GM23338 (cell line): ENCODE data around the gene UBASH3A. TPM values are rescaled to one million over a fixed set of nuclear protein-coding genes. Genes with fewer than 3 reads are reported as not detected.

Experiments
- ATAC-seq: fragments of 200-7000 bp; cut with Tn5 transposase; 3 replicates; pipeline ENCODE4 v1.9.1; 2020
- DNase-seq: peaks from one replicate; pipeline ENCODE4 v3.0.0-alpha.2; 2015; ENCODE audit warnings: low spot score
- H2AFZ ChIP-seq: fragments of 200-600 bp; sonication (generic); 2 replicates; pipeline ENCODE4 v1.8.0; 2016; ENCODE audit warnings: antibody characterized with exemption, mild to moderate bottlenecking, moderate library complexity
- H3F3A ChIP-seq: fragments of 200-600 bp; sonication (generic); replicated peaks from 2 replicates; pipeline ENCODE4 v1.8.0; 2017; ENCODE audit warnings: antibody characterized with exemption, mixed run types, low read depth
- H3K27ac ChIP-seq: fragments of 200-600 bp; sonication (generic); 2 replicates; pipeline ENCODE4 v1.6.1; 2016; ENCODE audit warnings: low read depth
- H3K27me3 ChIP-seq: fragments of 200-600 bp; sonication (generic); 2 replicates; pipeline ENCODE4 v1.8.0; 2016; ENCODE audit warnings: mild to moderate bottlenecking, mixed run types, moderate library complexity; ENCODE audit not compliant: insufficient read depth
- H3K36me3 ChIP-seq: fragments of 200-600 bp; sonication (generic); 2 replicates; pipeline ENCODE4 v1.8.0; 2016; ENCODE audit warnings: mild to moderate bottlenecking; ENCODE audit not compliant: insufficient read depth
- H3K4me1 ChIP-seq: fragments of 200-600 bp; sonication (generic); 2 replicates; pipeline ENCODE4 v1.8.0; 2016; ENCODE audit warnings: mild to moderate bottlenecking, moderate library complexity; ENCODE audit not compliant: insufficient read depth
- H3K4me2 ChIP-seq: fragments of 200-600 bp; sonication (generic); 2 replicates; pipeline ENCODE4 v1.7.1; 2017; ENCODE audit warnings: mixed run types
- H3K4me3 ChIP-seq: fragments of 200-600 bp; sonication (generic); 2 replicates; pipeline ENCODE4 v1.6.1; 2016; ENCODE audit warnings: mixed run types
- H3K79me2 ChIP-seq: fragments of 200-600 bp; sonication (generic); replicated peaks from 2 replicates; pipeline ENCODE4 v1.8.0; 2017; ENCODE audit warnings: mild to moderate bottlenecking; ENCODE audit not compliant: insufficient read depth
- H3K9me2 ChIP-seq: fragments of 200-600 bp; sonication (generic); 2 replicates; pipeline ENCODE4 v1.8.0; 2017; ENCODE audit not compliant: insufficient read depth
- H4K20me1 ChIP-seq: fragments of 200-600 bp; sonication (generic); replicated peaks from 2 replicates; pipeline ENCODE4 v1.8.0; 2017; ENCODE audit warnings: mild to moderate bottlenecking; ENCODE audit not compliant: insufficient read depth
- H3K27ac Mint-ChIP-seq: 2 replicates; pipeline ENCODE4 v1.8.0; 2020; ENCODE audit warnings: inconsistent platforms, mild to moderate bottlenecking, moderate library complexity, mixed read lengths
- H3K27me3 Mint-ChIP-seq: 3 replicates; pipeline ENCODE4 v1.8.0; 2022; ENCODE audit warnings: low read depth, mild to moderate bottlenecking, moderate library complexity, mixed read lengths, inconsistent platforms; ENCODE audit not compliant: insufficient read depth, poor library complexity
- H3K36me3 Mint-ChIP-seq: 3 replicates; pipeline ENCODE4 v1.8.0; 2021; ENCODE audit warnings: low read depth, mild to moderate bottlenecking, inconsistent platforms, moderate library complexity, mixed read lengths
- H3K4me1 Mint-ChIP-seq: 3 replicates; pipeline ENCODE4 v1.8.0; 2020; ENCODE audit warnings: mild to moderate bottlenecking, inconsistent platforms, mixed read lengths
- H3K4me3 Mint-ChIP-seq: 3 replicates; pipeline ENCODE4 v1.8.0; 2021; ENCODE audit warnings: moderate library complexity, mild to moderate bottlenecking, inconsistent platforms, mixed read lengths
- H3K9me3 Mint-ChIP-seq: 3 replicates; pipeline ENCODE4 v1.8.0; 2020; ENCODE audit warnings: moderate library complexity, mild to moderate bottlenecking, inconsistent platforms, mixed read lengths
- CREB1 ChIP-seq: fragments of 250-450 bp; sonication (Bioruptor Pico); IDR thresholded peaks from 2 replicates; pipeline ENCODE4 v1.5.0; 2020; ENCODE audit warnings: low read depth, mild to moderate bottlenecking, moderate library complexity
- EZH2 ChIP-seq: fragments of 200-600 bp; sonication (generic); IDR thresholded peaks from one replicate; pipeline ENCODE4 v1.8.0; 2017; ENCODE audit warnings: antibody characterized with exemption, mild to moderate bottlenecking, low read depth; ENCODE audit not compliant: unreplicated experiment
- EZH2phosphoT487 ChIP-seq: fragments of 200-600 bp; sonication (generic); IDR thresholded peaks from one replicate; pipeline ENCODE4 v1.8.1; 2018; ENCODE audit warnings: antibody characterized with exemption; ENCODE audit not compliant: unreplicated experiment
- JUNB ChIP-seq: IDR thresholded peaks from one replicate; pipeline ENCODE4 v1.6.1; 2016; ENCODE audit warnings: antibody characterized with exemption; ENCODE audit not compliant: unreplicated experiment
- NANOG ChIP-seq: IDR thresholded peaks from 2 replicates; pipeline ENCODE4 v1.6.1; 2016; ENCODE audit warnings: antibody characterized with exemption, borderline replicate concordance
- POLR2AphosphoS5 ChIP-seq: IDR thresholded peaks from 2 replicates; pipeline ENCODE4 v1.6.1; 2016; ENCODE audit warnings: antibody characterized with exemption, low read depth
- STAT1 ChIP-seq: IDR thresholded peaks from one replicate; pipeline ENCODE4 v1.6.1; 2016; ENCODE audit warnings: antibody characterized with exemption; ENCODE audit not compliant: unreplicated experiment
- ZNF114 ChIP-seq: fragments of 250-450 bp; sonication (Bioruptor Pico); IDR thresholded peaks from 2 replicates; pipeline ENCODE4 v1.5.0; 2020; ENCODE audit warnings: mild to moderate bottlenecking, moderate library complexity
- ZNF331 ChIP-seq: fragments of 250-450 bp; sonication (Bioruptor Pico); IDR thresholded peaks from 2 replicates; pipeline ENCODE4 v1.5.0; 2020; ENCODE audit warnings: low read depth, mild to moderate bottlenecking, moderate library complexity
- polyA plus RNA-seq: library from polyadenylated mRNA; unstranded; fragments of >200 nt; fragmentation: Nextera tagmentation; extraction: Ambion mirVana; gene quantifications from 2 replicates; pipeline ENCODE4 v1.2.1, GENCODE V29; 2016
- total RNA-seq: library from RNA; depleted of rRNA; stranded (reverse); fragments of >200 nt; shearing (Covaris generic); gene quantifications from 2 replicates; pipeline ENCODE4 v1.2.3, GENCODE V29; 2014
- TF ChIP-seq, protein P1 (sequence below): fragments of 250-450 bp; sonication (Bioruptor Pico); IDR thresholded peaks from 2 replicates; pipeline ENCODE4 v1.5.0; 2020; ENCODE audit warnings: mild to moderate bottlenecking, moderate library complexity
- TF ChIP-seq, protein P2 (sequence below): IDR thresholded peaks from 2 replicates; pipeline ENCODE4 v1.6.1; 2016; ENCODE audit warnings: antibody characterized with exemption
- TF ChIP-seq, protein P3 (sequence below): IDR thresholded peaks from one replicate; pipeline ENCODE4 v1.6.1; 2018; ENCODE audit warnings: antibody characterized with exemption; ENCODE audit not compliant: unreplicated experiment
- TF ChIP-seq, protein P4 (sequence below), 2 experiments: fragments of 200-600 bp in 1 of 2; sonication (generic) in 1 of 2; conservative IDR thresholded peaks; 2 replicates each; pipeline versions ENCODE4 v1.5.1 to v1.6.1; 2016 to 2017; ENCODE audit warnings: antibody characterized with exemption in 2 of 2, low read depth in 2 of 2, mild to moderate bottlenecking in 2 of 2, moderate library complexity in 1 of 2

The UBASH3A gene
- total and polyA plus RNA-seq, 2 experiments from 2014 or later = not detected

DNA sequence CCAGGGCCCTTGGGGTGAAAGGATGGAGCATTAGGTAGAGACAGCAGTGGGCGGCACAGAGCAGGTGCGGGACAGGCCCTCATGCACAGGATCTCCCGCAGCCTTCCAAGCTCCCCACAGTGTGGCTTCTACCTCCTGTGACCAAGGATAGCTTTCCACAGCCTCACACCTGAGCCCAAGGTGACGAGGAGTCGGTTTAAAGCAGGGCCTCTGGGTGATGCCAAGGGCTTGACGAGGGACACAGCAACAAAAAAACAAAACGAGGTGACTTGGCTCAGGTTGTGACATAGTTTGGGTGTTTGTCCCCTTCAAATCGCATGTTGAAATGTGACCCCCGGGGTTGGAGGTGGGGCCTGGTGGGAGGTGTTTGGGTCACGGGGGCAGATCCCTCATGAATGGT, 77.0 kb downstream of the UBASH3A start:
- DNase-seq (no peak), ATAC-seq (no peak)
- no peak overlapping the region for H2AFZ ChIP-seq
- peaks cover 6% of the 10 kb centered on the region for H3K27me3 Mint-ChIP-seq
- no peak for TF ChIP-seq CREB1 (CRISPR knock-in tag)
- no peak for TF ChIP-seq NANOG
- no peak for TF ChIP-seq JUNB
- TF ChIP-seq STAT1 = no peak
- TF ChIP-seq, protein P1, sequence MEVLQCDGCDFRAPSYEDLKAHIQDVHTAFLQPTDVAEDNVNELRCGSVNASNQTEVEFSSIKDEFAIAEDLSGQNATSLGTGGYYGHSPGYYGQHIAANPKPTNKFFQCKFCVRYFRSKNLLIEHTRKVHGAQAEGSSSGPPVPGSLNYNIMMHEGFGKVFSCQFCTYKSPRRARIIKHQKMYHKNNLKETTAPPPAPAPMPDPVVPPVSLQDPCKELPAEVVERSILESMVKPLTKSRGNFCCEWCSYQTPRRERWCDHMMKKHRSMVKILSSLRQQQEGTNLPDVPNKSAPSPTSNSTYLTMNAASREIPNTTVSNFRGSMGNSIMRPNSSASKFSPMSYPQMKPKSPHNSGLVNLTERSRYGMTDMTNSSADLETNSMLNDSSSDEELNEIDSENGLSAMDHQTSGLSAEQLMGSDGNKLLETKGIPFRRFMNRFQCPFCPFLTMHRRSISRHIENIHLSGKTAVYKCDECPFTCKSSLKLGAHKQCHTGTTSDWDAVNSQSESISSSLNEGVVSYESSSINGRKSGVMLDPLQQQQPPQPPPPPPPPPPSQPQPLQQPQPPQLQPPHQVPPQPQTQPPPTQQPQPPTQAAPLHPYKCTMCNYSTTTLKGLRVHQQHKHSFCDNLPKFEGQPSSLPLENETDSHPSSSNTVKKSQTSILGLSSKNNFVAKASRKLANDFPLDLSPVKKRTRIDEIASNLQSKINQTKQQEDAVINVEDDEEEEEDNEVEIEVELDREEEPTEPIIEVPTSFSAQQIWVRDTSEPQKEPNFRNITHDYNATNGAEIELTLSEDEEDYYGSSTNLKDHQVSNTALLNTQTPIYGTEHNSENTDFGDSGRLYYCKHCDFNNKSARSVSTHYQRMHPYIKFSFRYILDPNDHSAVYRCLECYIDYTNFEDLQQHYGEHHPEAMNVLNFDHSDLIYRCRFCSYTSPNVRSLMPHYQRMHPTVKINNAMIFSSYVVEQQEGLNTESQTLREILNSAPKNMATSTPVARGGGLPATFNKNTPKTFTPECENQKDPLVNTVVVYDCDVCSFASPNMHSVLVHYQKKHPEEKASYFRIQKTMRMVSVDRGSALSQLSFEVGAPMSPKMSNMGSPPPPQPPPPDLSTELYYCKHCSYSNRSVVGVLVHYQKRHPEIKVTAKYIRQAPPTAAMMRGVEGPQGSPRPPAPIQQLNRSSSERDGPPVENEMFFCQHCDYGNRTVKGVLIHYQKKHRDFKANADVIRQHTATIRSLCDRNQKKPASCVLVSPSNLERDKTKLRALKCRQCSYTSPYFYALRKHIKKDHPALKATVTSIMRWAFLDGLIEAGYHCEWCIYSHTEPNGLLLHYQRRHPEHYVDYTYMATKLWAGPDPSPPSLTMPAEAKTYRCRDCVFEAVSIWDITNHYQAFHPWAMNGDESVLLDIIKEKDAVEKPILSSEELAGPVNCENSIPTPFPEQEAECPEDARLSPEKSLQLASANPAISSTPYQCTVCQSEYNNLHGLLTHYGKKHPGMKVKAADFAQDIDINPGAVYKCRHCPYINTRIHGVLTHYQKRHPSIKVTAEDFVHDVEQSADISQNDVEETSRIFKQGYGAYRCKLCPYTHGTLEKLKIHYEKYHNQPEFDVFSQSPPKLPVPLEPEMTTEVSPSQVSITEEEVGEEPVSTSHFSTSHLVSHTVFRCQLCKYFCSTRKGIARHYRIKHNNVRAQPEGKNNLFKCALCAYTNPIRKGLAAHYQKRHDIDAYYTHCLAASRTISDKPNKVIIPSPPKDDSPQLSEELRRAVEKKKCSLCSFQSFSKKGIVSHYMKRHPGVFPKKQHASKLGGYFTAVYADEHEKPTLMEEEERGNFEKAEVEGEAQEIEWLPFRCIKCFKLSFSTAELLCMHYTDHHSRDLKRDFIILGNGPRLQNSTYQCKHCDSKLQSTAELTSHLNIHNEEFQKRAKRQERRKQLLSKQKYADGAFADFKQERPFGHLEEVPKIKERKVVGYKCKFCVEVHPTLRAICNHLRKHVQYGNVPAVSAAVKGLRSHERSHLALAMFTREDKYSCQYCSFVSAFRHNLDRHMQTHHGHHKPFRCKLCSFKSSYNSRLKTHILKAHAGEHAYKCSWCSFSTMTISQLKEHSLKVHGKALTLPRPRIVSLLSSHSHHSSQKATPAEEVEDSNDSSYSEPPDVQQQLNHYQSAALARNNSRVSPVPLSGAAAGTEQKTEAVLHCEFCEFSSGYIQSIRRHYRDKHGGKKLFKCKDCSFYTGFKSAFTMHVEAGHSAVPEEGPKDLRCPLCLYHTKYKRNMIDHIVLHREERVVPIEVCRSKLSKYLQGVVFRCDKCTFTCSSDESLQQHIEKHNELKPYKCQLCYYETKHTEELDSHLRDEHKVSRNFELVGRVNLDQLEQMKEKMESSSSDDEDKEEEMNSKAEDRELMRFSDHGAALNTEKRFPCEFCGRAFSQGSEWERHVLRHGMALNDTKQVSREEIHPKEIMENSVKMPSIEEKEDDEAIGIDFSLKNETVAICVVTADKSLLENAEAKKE (CRISPR knock-in tag) = no peak
- TF ChIP-seq EZH2 = no peak
- TF ChIP-seq, protein P2, sequence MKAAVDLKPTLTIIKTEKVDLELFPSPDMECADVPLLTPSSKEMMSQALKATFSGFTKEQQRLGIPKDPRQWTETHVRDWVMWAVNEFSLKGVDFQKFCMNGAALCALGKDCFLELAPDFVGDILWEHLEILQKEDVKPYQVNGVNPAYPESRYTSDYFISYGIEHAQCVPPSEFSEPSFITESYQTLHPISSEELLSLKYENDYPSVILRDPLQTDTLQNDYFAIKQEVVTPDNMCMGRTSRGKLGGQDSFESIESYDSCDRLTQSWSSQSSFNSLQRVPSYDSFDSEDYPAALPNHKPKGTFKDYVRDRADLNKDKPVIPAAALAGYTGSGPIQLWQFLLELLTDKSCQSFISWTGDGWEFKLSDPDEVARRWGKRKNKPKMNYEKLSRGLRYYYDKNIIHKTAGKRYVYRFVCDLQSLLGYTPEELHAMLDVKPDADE = no peak
- TF ChIP-seq ZNF331 (CRISPR knock-in tag) = no peak
- no peak for TF ChIP-seq POLR2AphosphoS5
- TF ChIP-seq EZH2phosphoT487 = no peak
- TF ChIP-seq, protein P3, sequence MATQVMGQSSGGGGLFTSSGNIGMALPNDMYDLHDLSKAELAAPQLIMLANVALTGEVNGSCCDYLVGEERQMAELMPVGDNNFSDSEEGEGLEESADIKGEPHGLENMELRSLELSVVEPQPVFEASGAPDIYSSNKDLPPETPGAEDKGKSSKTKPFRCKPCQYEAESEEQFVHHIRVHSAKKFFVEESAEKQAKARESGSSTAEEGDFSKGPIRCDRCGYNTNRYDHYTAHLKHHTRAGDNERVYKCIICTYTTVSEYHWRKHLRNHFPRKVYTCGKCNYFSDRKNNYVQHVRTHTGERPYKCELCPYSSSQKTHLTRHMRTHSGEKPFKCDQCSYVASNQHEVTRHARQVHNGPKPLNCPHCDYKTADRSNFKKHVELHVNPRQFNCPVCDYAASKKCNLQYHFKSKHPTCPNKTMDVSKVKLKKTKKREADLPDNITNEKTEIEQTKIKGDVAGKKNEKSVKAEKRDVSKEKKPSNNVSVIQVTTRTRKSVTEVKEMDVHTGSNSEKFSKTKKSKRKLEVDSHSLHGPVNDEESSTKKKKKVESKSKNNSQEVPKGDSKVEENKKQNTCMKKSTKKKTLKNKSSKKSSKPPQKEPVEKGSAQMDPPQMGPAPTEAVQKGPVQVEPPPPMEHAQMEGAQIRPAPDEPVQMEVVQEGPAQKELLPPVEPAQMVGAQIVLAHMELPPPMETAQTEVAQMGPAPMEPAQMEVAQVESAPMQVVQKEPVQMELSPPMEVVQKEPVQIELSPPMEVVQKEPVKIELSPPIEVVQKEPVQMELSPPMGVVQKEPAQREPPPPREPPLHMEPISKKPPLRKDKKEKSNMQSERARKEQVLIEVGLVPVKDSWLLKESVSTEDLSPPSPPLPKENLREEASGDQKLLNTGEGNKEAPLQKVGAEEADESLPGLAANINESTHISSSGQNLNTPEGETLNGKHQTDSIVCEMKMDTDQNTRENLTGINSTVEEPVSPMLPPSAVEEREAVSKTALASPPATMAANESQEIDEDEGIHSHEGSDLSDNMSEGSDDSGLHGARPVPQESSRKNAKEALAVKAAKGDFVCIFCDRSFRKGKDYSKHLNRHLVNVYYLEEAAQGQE = no peak
- no peak for TF ChIP-seq ZNF114 (CRISPR knock-in tag)
- TF ChIP-seq, protein P4, sequence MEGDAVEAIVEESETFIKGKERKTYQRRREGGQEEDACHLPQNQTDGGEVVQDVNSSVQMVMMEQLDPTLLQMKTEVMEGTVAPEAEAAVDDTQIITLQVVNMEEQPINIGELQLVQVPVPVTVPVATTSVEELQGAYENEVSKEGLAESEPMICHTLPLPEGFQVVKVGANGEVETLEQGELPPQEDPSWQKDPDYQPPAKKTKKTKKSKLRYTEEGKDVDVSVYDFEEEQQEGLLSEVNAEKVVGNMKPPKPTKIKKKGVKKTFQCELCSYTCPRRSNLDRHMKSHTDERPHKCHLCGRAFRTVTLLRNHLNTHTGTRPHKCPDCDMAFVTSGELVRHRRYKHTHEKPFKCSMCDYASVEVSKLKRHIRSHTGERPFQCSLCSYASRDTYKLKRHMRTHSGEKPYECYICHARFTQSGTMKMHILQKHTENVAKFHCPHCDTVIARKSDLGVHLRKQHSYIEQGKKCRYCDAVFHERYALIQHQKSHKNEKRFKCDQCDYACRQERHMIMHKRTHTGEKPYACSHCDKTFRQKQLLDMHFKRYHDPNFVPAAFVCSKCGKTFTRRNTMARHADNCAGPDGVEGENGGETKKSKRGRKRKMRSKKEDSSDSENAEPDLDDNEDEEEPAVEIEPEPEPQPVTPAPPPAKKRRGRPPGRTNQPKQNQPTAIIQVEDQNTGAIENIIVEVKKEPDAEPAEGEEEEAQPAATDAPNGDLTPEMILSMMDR (conservative IDR thresholded peaks at IDR 0.05; ENCODE audit: low read depth in 2 of 2) = no peak
- no peaks in the 10 kb centered on the region for H4K20me1 ChIP-seq
- H3K27ac Mint-ChIP-seq = no peak overlapping the region
- H3K79me2 ChIP-seq = no peaks in the 10 kb centered on the region
- H3K4me1 Mint-ChIP-seq = peaks cover 8% of the 10 kb centered on the region; the same call in 2 of the 3 replicates
- no peaks in the 10 kb centered on the region for H3K9me2 ChIP-seq
- H3K36me3 Mint-ChIP-seq = no peaks in the 10 kb centered on the region
- H3K4me3 Mint-ChIP-seq = no peak overlapping the region
- no peaks in the 10 kb centered on the region for H3K36me3 ChIP-seq
- H3K27ac ChIP-seq = no peak overlapping the region
- H3K4me2 ChIP-seq = no peak overlapping the region
- H3K27me3 ChIP-seq = no peaks in the 10 kb centered on the region
- H3F3A ChIP-seq = no peaks in the 10 kb centered on the region
- no peaks in the 10 kb centered on the region for H3K4me1 ChIP-seq
- no peaks in the 10 kb centered on the region for H3K9me3 Mint-ChIP-seq
- no peak overlapping the region for H3K4me3 ChIP-seq
